Posterior cingulate gyrus (tissue), 11 donors: ENCODE results near the gene SLC28A1.

ENCODE experiments used
- DNase-seq, 10 donors: peaks; one replicate each; pipeline versions ENCODE4 v3.0.0 to v3.0.0-alpha.2; 2020 to 2021; ENCODE audit warnings: mixed read lengths in 3 of 10
- intact Hi-C: fragments of 100-400 bp; cut with DNase I; formaldehyde crosslinking; loops from one replicate; pipeline ENCODE4 v1.15.1; 2023

SLC28A1 gene

GRCh38 chr15:84955089-84955848 lies 70.8 kb downstream of the SLC28A1 start:
- DNase-seq: peak; percentile 56 to 97 (median 80)
- intact Hi-C loops: loop anchor here (1.0 to 10.0 kb wide), 2 partner anchors 89 to 170 kb away; no protein-coding TSS in a partner anchor

- intact Hi-C loops: loop anchor here (10.0 kb wide), 1 partner anchor 169 kb away; no protein-coding TSS in a partner anchor
- DNase-seq: peak in 1 of 10 donors; percentile 14
These were observed 71.7 kb downstream of the SLC28A1 start for GRCh38 chr15:84956199-84956598.

GRCh38 chr15:84960391-84961113 lies 76.1 kb downstream of the SLC28A1 start:
- intact Hi-C loops: no loop called here
- DNase-seq: no peak

GRCh38 chr15:84961114-84961452 lies 76.6 kb downstream of the SLC28A1 start:
- no peak for DNase-seq
- intact Hi-C loops: no loop called here

- no peak for DNase-seq
- intact Hi-C loops: no loop called here
These were observed 77.2 kb downstream of the SLC28A1 start for GRCh38 chr15:84961707-84962106.

GRCh38 chr15:84962955-84963354 lies 78.5 kb downstream of the SLC28A1 start:
- DNase-seq: no peak

GRCh38 chr15:84967380-84967779 lies 82.9 kb downstream of the SLC28A1 start:
- no peak for DNase-seq
- intact Hi-C loops: no loop called here

More at GRCh38 chr15:84962955-84963354, 78.5 kb downstream of the SLC28A1 start:
- intact Hi-C loops: no loop called here

GRCh38 chr15:84968301-84968700 lies 83.8 kb downstream of the SLC28A1 start:
- intact Hi-C loops: no loop called here

GRCh38 chr15:84969257-84969656 lies 84.8 kb downstream of the SLC28A1 start:
- intact Hi-C loops: no loop called here

More at GRCh38 chr15:84968301-84968700, 83.8 kb downstream of the SLC28A1 start:
- DNase-seq: peak in 1 of 10 donors; percentile 29

GRCh38 chr15:84970843-84971242 lies 86.4 kb downstream of the SLC28A1 start:
- peak in 1 of 10 donors; percentile 68 for DNase-seq
- intact Hi-C loops: no loop called here

More at GRCh38 chr15:84969257-84969656, 84.8 kb downstream of the SLC28A1 start:
- peak in 7 of 10 donors; percentile 23 to 91 (median 47) for DNase-seq

- intact Hi-C loops: no loop called here
- no peak for DNase-seq
These were observed 89.3 kb downstream of the SLC28A1 start for GRCh38 chr15:84973492-84974460.

GRCh38 chr15:84975871-84976351 lies 91.4 kb downstream of the SLC28A1 start:
- DNase-seq: no peak
- intact Hi-C loops: no loop called here

- intact Hi-C loops: no loop called here
- DNase-seq: no peak
These were observed 92.4 kb downstream of the SLC28A1 start for GRCh38 chr15:84976746-84977345.

- peak in 2 of 10 donors; percentile 73 to 87 for DNase-seq
These were observed 95.2 kb downstream of the SLC28A1 start for GRCh38 chr15:84979651-84980050.

GRCh38 chr15:84980196-84981053 lies 96.0 kb downstream of the SLC28A1 start:
- peak; percentile 82 to 98 (median 86) for DNase-seq
- intact Hi-C loops: loop anchor here (5.0 to 10.0 kb wide), 3 partner anchors 62 to 378 kb away; partner anchors contain the start of gene ZSCAN2

More at GRCh38 chr15:84979651-84980050, 95.2 kb downstream of the SLC28A1 start:
- intact Hi-C loops: loop anchor here (5.0 to 10.0 kb wide), 3 partner anchors 63 to 377 kb away; partner anchors contain the start of gene ZSCAN2

GRCh38 chr15:84981054-84981710 lies 96.7 kb downstream of the SLC28A1 start:
- intact Hi-C loops: loop anchor here (5.0 to 10.0 kb wide), 3 partner anchors 61 to 379 kb away; partner anchors contain the start of gene ZSCAN2
- peak; percentile 87 to 99 (median 92) for DNase-seq

- DNase-seq: peak in 4 of 10 donors; percentile 24 to 84 (median 56)
- intact Hi-C loops: loop anchor here (5.0 to 10.0 kb wide), 3 partner anchors 60 to 380 kb away; partner anchors contain the start of gene ZSCAN2
These were observed 97.3 kb downstream of the SLC28A1 start, which contains the start of gene PDE8A for GRCh38 chr15:84981711-84982300. PDE8A (plus strand) TSS chr15:84981856; CDS start chr15:84982163, 307 bp downstream.
